Stimulated activated CD8-positive, alpha-beta memory T cell treated with anti-CD3 and anti-CD28 coated beads, Interleukin-12 subunit alpha, Interleukin-12 subunit beta, amount 100 ng/mL, for 1 hour (primary cell): ENCODE data around the gene KDM4B.

ENCODE experiments used
- DNase-seq: peaks from one replicate; pipeline ENCODE4 v3.0.0-alpha.2; 2020; ENCODE audit warnings: low read depth

KDM4B gene

DNA sequence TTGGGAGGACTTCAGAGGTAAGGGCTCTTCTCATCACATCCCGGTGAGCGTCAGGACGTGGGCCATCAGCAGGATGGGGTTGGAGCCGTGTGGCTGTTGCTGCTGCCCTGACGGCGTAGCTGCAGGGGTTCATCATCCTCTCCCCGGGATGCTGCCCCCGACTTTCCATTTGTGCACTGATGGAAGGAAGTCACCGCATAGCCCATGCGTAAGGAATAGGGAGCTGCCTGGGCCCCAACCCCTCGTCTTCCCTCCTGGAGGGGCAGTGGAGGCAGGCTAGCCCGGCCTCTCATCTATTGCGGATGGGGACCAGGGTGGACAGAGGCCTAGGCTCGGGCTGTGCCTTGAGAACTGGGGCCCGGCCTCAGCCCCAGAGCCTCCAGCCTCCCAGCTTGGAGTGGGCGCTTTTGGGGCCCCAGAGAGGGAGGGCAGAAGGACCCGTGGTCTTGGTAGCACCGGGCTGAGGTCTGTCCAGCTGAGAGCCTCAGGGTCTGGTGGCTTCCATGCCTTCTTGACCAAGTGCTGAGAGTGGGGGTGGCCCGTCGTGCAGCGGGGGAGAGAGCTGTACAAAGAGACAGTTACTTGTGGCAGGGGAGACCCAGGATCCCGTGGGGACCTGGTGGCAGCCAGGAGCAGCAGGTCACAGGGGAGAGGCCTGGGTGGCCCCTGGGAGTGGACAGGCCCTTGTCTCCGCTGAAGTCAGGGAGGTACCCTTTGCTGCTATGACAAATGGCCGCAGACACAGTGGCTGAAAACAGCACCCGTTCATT, 44.0 kb downstream of the KDM4B start:
- no peak for DNase-seq

DNA sequence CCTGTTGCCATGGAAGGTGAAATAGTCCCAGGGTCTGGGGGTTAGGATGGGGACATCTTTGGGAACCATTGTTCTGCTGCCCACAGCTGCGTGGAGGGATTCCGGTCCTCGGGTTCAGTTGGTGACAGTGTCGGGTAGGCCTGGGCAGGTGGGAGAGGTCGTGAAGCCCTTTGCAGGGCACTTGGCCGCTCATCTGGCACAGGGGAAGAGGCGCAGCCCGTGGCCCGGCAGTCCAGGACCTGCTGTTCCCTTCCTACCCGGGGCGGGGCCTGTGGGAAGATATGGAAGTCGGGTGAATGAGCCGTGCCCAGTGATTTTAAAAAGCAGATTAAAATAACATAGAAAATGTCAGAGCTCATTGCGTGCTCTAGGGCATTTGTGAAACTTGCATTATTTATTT, 44.8 kb downstream of the KDM4B start:
- DNase-seq: no peak

DNA sequence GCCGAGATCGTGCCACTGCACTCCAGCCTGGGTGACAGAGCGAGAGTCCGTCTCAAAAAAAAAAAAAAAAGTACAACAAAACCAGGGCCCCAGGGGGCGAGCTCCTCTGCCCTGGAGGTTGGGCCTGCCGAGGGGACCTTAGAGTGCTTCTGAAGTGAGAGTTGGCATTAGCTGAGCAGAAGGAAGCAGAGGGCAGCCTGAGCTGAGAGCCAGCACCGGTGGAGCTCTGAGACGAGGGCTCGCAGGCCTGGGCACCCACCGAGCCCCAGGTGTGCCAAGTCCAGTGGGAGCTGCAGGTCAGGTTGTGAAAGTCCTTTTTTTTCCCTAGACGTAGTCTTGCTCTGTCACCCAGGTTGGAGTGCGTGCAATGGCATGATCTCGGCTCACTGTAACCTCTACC, 46.0 kb downstream of the KDM4B start:
- DNase-seq: no peak

DNA sequence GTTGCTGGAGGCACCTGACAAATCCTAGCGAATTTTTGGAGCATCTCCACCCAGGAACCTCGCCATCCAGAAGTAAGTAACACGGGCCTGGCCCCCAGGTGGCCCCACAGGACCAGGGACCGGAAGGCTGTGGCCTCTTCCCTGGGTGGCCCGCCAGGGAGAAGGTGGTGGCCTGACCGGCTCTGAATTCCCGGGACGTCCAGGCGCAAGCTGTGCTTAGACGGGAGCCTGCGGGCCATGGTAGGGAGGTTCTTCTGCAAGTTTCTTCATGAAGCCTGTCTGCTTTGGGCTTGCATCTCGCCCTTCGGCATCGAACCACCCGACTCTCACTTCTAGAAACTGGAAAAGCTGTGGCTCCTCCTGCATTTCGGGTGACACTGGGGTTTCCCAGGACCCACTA, 47.4 kb downstream of the KDM4B start:
- no peak for DNase-seq

DNA sequence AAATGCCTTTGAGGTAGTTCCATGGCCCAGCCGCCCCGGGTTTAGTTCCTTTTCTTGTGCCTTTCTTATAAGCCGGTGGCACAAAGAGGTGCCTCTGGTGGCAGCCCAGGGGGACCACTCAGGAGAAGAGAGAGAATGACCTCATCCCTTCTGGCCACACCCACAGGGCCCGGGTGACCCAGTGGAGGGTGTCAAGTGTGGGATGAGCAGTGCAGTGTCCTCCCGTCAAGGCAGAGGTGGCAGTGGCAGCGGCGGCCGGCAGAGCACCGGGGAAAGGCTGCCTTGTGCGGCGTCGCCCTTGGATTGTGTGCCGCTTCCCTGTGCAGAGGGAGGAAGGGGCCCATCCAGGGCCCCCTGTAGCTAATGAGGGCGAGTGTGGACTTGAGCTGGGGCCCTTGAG, 47.9 kb downstream of the KDM4B start:
- no peak for DNase-seq

DNA sequence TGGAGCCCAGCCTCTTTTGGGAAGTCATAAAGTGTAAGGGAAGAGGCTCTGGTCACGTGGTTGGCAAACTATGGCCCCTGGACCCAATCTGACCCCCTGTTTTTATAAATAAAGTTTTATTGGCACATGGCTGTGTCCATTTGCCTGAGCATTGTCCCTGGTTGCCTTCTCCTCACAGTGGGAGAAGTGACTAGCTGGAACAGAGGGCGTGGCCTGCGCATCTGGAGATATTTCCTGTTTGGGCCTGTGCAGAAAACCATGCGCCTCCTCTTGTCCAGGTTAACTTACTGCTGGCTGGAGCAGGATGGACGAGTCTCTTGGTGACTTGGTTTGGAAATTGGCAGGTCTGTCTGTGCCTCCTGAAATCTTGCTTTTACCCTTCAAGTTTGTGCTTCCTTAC, 48.3 kb downstream of the KDM4B start:
- no peak for DNase-seq

DNA sequence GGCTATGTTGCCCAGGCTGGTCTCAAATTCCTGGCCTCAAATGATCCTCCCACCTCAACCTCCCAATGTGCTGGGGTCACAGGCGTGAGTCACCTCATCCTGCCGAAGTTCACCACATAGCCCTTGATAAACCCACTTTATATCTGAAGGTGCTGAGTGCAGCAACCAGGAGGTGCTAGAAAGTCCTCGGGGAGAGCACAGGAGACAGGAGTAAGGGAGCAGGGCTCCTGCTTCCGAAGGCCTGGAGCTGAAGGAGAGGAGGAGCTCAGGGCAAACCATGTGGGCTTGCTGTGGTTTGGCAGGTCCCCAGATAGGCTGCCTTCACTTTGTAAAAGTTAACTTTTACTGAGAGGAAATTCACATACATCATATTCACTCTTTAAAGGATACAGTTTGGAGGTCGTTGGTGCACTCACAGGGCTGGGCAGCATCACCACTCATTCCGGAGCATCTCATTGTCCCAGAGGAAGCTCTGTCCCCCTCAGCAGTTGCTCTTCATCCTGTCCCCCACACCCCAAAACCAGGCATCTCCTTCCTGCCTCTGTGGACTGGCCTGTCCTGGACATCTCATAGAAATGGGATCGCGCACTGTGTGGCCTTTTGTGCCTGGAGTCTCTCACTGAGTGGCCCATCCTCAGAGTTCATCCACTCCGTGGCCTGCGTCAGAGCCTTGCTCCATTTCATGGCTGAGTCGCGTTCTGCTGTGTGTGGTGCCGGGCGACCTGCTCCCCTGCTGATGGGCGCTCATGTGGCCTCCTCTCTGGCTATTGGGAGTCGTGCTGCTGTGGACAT, 49.5 kb downstream of the KDM4B start:
- no peak for DNase-seq

DNA sequence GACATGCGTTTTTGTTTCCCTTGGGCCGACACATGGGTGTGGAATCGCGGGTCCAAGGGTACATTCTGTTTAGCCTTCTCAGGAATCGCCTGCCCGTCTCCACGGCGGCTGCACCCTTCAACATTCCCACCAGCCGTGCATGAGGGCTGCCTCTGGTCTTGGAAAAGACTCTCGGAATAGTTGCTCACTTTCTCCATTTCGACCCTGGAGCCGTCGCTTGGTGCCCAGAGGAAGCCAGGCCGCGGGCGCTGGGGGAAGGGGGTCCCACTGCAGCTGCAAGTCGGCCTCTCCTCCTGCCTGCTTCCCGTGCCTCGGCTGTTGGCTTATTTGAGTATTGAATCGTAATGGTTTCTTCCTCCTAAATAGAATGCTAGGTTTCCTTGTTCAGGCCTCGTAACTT, 51.5 kb downstream of the KDM4B start:
- DNase-seq: no peak

DNA sequence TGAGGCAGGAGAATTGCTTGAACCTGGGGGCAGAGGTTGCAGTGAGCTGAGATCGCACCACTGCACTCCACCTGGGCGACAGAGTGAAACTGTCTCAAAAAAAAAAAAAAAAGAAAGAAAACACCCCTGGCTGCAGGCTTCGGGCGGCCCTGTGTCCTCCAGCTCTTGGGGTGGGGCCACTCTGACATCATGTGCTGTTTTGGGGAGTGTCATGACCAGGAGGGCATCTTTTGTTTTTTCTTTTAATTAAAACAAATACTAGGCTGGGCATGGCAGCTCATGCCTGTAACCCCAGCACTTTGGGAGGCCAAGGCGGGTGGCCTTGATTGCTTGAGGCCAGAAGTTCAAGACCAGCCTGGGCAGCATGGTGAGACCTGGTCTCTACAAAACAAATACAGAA, 52.1 kb downstream of the KDM4B start:
- no peak for DNase-seq

DNA sequence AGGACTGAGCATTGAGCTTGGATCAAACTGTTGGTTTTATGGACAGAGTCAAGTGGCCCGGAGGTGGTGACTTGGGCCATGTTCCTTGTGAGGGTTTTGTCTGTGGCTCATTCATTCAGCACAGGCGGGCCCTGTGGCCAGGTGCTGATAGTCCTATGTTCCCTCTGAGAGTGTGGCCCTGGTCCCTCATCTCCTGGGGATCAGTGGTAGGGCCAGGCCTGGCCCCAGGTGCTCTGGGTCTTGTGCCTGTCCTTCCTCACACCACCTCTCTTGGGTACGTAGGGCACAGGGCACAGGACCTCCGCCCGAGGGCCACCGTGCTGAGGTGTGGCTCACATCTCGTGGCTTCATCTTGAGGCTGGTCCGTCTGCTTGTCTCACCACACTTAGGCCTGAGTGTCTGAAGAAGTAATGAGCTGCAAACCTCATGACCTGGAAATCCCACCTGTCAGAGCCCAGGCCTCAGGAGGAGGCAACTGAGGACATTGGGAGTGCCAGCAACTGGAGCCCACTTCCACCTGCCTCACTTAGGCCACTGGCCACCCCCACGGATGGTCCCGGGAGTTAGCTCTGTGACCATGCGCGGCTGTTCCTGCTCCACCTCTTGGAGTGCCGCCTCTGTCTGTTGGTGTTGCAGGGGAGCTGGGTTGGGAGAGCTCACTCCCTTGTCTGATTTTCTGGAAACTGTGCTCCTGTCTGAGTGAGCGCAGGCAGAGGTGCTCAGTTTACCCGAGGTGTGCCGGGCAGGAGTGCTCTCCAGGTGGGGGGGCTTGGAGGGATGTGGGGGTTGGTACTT, 53.4 kb downstream of the KDM4B start:
- no peak for DNase-seq

DNA sequence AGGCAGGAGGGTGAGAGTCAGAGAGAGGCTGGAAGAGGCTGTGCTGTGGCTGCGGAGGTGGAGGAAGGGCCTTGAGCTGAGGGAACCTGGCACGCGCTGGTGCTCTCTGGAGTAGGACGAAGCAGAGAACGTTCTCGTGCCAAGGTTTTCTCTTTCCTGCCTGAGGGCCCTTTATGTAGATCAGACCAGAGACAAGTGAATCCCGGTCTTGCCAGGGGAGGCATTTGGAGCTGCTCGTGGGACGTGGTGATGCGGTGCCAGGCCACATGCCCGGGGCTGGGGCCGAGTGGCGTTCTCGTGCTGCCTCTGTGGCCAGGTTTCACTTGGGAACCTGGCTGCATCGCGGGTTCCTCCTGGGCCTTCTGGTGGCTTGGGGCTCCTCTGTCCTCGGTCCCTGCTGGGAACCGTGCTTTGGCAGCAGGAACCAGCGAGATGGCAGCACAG, 54.2 kb downstream of the KDM4B start:
- DNase-seq: no peak

DNA sequence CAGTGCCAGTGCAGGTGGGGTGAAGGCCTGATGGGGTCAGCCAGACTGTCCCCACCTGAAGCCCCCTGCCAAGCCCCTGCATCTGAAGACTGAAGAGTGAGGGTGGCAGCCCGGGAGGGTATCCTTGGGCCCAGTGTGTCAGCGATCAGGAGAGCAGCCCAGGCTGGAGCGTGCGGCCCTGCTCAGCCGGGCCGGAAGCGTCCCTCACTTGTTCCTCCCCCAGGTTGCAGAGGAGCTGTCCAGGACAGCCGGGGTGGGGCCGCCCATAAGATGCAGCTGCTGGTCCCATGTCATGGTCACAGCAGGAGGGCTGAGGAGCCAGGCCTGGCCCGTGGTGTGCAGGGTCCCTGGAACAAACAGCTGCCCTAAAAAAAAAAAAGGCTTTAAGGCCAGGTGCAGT, 55.4 kb downstream of the KDM4B start:
- DNase-seq: no peak

DNA sequence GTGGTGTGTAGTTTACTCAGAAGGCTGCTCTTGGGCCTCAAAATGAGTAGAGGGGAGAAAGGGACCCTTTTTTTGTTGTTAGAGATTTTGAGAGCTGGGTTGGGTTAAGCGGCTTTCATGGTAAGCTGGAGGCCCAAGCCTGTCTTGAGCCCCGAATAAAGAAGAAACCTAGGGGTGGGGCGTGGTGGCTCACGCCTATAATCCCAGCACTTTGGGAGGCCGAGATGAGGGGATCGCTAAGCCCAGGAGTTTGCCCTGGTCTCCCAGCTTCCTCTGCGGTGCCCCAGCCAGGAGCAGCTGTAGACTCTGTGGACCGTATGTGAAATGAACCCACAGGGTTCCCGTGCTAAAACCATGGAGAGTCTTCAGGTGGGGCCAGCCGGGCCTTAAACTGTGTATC, 56.1 kb downstream of the KDM4B start:
- no peak for DNase-seq

DNA sequence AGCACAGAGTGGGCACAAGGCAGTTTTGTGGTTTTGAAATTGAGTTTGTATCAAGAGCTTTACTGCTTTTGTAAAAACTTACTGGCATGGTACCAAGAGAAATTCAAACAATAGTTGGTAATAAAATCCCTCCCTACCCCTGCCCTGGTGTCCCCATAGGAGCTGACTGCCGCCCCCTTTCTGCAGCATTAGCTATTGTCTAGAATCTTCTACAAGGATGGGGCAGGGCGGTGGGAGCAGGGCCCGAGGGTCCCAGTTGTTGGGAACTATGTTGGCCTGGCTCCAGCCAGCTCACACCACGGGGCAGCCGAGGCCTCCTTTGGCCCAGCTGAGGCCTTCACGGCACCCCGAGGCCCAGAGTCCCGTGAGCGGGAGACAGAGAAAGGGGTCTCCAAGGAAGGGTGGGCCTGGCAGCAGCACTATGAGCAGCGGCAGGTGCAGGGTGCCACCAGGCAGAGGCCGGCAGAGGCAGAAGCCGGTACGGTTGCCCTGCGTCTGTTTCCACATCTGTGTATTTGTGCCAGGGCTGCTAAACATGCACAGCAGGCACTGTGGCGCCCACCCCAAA, 57.9 kb downstream of the KDM4B start:
- DNase-seq: no peak

DNA sequence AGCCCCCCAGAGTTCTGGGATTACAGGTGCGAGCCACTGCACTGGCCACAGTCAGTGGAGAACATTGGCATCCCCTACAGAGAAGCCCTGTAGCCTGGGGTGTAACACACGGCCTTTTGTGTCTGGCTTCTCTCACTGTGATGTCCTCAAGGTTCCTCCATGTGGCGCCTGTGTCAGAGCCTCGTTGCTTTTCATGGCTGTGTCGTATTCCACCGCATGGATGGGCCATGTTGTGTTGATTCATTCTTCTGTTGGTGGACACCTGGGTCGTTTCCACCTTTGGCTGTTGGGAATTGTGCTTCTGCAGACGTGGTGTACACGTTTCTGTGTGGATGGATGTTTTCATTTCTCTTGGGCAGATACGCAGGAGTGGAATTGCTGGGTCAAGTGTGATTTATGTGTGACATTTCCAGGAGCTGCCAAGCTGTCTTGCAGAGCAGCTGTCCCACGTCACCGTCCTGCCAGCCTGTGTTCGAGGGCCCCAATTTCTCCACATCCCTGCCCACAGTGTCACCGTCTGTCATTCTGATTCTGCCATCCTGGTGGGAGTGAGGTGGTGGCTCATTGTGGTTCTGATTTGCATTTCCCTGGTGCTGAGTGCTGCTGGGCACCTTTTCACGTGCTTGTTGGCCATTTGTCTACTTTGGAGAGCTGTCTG, 59.4 kb downstream of the KDM4B start:
- no peak for DNase-seq

DNA sequence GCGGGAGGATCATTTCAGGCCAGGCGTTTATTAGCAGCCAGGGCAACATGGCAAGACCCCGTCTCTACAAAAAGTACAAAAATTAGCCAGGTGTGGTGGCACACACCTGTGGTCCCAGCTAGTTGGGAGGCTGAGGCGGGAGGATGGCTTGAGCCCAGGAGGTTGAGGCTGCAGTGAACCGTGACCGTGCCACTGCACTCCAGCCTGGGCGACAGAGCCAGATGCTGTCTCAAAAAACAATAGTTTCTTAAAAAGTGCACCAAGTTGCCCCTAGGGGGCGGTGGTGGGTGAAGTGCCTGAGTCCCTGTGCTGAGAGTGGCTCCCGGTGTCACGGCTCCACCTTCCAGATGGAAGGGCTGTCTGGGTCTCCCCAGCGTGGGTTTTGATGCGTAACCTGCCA, 60.7 kb downstream of the KDM4B start:
- peak; percentile 12 for DNase-seq

DNA sequence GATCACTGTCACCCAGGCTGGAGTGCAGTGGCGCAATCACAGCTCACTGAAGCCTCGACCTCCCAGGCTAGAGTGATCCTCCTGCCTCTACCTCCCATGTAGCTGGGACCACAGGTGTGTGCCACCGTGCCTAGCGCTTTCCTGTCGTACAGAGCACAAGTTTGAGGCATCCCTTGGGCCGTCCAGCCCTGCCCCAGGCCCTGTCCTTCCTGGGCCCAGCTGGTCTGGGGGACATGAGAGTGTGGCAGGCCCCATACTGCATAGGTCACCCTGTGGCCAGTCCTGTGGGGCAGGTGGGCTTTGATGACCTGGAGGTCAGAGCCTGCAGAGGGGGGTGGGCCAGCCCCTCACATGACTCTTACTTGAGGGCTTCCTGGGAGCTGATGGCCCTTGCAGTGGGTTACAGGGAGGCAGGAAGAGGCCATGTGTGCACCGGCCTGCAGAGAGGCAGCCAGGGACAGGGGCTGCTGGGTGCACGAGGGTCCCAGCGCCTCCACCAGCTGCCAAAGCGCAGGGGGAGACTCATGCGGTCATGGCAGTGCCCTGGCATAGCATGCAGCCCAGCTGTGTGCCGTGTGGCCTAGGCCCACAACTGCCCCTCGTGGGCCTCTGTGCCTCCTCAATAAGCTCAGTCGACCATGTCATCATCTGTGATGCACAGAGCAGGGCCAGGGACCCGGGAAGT, 61.4 kb downstream of the KDM4B start:
- DNase-seq: no peak

DNA sequence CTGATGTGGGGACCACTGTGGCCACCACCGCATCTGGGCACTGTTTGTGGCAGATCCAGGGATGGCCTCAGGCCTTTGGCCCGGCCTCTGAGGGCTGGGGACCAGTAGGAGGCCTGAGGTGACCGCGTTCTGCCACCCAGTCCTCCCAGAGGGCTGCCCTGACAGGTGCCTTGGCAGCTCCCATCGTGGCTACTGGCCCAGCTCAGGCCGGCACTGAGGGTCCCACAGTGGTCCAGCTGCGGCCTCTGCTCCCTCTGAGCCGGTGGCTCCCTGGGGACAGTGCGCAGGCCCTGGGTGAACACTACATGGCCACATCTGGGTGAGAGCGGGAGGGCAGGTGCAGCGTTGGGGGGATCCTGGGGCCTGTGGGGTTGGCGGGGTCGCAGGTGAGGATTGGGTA, 61.9 kb downstream of the KDM4B start:
- no peak for DNase-seq

DNA sequence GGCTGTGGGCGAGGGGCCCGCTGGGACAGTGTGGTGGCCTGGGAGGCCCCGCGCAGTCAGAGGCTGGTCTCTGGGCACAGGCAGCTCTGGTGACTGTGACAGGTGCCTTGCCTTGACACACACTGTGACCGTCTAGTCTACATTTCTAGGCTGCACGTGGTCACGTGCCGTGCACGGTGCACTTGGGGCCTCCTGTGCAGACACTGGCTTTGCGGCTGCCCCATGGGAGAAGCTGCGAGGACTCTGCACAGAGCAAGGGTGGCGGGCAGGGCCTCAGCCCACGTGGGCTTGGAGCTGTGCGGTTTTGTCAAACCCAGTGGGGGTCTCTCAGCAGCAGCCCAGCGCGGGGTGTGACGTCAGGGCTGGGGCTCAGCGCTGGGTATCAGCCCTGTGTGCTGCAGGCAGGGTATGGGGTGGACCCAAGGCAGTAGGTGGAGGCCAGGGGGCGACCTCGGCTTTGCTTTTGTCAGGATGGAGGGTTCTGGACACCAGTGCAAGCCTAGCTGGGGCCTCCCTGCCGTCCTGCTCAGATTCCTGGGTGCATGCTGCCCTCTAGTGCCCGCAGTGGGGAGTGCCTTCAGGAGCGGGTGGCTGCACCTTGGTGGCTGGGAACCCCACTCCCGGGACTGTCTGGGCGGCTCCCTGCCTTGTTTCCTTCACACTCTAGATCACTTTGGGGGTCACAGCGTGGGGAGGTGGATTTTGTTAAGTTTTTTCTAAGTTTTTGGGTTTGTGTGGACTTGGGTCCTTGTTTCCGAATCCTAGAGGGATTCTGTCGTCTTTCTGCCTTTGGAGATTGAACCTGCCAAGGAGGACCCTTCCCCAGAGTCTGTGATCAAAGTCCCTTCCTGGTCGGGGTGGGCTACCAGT, 62.6 kb downstream of the KDM4B start:
- DNase-seq: peak; percentile 67
